KG1 (cell line): ENCODE measurements around the gene DOP1A.

Source experiments
- DNase-seq: peaks from one replicate; lab custom pipeline; 2025; lab: John Stamatoyannopoulos, UW

Gene DOP1A

GRCh38 chr6:83198486-83199172, 131.2 kb downstream of the DOP1A start:
- DNase-seq, result no peak

GRCh38 chr6:83199173-83199862, 131.8 kb downstream of the DOP1A start:
- DNase-seq, result no peak

GRCh38 chr6:83199863-83200225, 132.4 kb downstream of the DOP1A start:
- no peak for DNase-seq

GRCh38 chr6:83202031-83202430, 134.6 kb downstream of the DOP1A start:
- DNase-seq, result no peak

DNA sequence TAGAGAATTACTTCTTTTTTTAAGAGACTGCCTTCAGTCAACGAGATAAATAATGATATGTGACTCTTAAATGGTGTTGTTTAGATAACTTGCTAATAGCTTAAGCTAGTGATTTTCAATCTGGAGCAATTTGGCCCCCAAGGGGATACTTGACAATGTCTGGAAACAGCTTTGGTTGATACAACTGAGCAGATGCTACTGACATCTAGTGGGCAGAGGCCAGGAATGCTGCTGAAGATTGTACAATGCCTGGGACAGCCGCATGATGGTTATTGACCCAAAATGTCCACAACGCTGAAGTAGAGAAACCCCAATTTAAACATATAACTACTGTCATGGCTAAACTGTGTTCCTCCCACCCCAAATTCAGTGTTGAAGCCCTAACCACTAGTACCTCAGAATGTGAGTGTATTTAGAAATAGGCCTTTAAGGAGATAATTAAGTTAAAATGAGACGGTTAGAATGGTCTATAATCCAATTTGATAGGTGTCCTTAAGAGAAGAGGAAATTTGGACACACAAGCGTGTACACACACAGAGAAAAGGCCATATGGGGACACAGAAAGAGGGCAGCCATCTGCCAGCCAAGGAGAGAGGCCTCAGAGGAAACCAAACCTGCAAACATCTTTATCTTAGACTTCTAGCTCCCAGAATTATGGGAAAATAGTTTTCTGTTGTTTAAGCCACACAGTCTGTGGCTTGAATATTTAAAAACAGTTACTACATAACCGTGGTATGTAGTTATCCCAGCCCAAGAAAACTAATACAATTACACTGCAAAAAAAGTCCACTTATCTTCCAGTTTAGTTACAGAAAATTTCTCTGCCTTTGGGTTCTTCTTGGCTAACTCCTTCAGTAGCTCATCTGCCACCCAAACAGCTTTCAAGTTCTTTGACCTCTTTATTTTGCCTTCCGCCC, 147.9 kb downstream of the DOP1A start:
- DNase-seq, result peak; percentile 10

- no peak for DNase-seq
Measured at GRCh38 chr6:83216806-83217205, 149.3 kb downstream of the DOP1A start.
